GM19324 (cell line): Measurements from ENCODE around the gene FAM149A.

Experiments
- ATAC-seq: cut with Tn5 transposase; IDR thresholded peaks from one replicate; pipeline ENCODE4 v1.9.1; 2021; ENCODE audit warnings: mild to moderate bottlenecking, moderate library complexity; ENCODE audit not compliant: unreplicated experiment, low FRiP score

The FAM149A gene

GRCh38 chr4:186200516-186200915, 96.0 kb downstream of the FAM149A start:
- no peak for ATAC-seq

GRCh38 chr4:186201010-186201409, 96.5 kb downstream of the FAM149A start:
- ATAC-seq, result no peak

- no peak for ATAC-seq
Observed at GRCh38 chr4:186201535-186202230, 97.2 kb downstream of the FAM149A start.

GRCh38 chr4:186202490-186203140, 98.1 kb downstream of the FAM149A start:
- no peak for ATAC-seq

- no peak for ATAC-seq
Observed at GRCh38 chr4:186203406-186203805, 98.9 kb downstream of the FAM149A start.

GRCh38 chr4:186204103-186204559, 99.6 kb downstream of the FAM149A start:
- ATAC-seq, result no peak

- no peak for ATAC-seq
Observed at GRCh38 chr4:186204686-186205085, 100.2 kb downstream of the FAM149A start.

- ATAC-seq, result no peak
Observed at GRCh38 chr4:186205156-186205555, 100.7 kb downstream of the FAM149A start.

- no peak for ATAC-seq
Observed at GRCh38 chr4:186216465-186217024, 112.0 kb downstream of the FAM149A start.

GRCh38 chr4:186217733-186218293, 113.3 kb downstream of the FAM149A start:
- no peak for ATAC-seq

GRCh38 chr4:186221624-186222023, 117.1 kb downstream of the FAM149A start:
- no peak for ATAC-seq
